Testis (tissue), 2 donors: ENCODE measurements around the gene POLD3.

ENCODE experiments used
- CTCF ChIP-seq, 3 experiments: fragments of 450-650 bp in 2 of 3; fragments of 200-600 bp in 1 of 3; sonication (generic) in 1 of 3; IDR thresholded peaks; one replicate each; pipeline ENCODE4 v1.5.1; 2016 to 2019; ENCODE audit warnings: antibody characterized with exemption in 3 of 3, mild to moderate bottlenecking in 2 of 3, moderate library complexity in 1 of 3
- POLR2A ChIP-seq: fragments of 450-650 bp; IDR thresholded peaks from one replicate; pipeline ENCODE4 v1.6.1; 2017; ENCODE audit warnings: antibody characterized with exemption, mild to moderate bottlenecking, moderate library complexity

DNA sequence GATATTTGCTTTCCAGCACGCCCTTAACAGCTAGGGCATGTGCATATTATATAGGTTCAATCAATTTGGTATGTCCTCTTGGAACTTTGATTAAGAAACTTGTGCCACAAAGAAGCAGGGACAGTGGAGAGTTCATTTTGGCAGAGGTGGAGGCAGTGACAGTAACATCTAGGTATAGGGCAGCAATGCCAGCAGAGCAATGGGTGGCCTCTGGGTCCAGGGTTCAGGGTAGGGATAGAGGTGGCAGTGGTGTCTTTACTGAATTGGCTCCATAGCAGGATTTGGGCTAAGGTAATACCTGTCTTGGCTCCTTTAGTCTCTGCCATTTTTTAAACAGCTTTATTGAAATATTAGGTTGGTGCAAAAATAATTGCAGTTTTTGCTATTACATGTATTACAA is 24.4 kb upstream of the POLD3 start:
- TF ChIP-seq CTCF (IDR thresholded peaks at IDR 0.05) (no peak), POLR2A (no peak)
